ENCODE results near the gene PRND. TPM values are rescaled to one million over a fixed set of nuclear protein-coding genes. Genes with fewer than 3 reads are reported as not detected.
A peak's percentile ranks its signal among the peaks of the same experiment; 100 is the strongest.

Gene PRND
- total RNA-seq, 4 donors from 2014 or later = 1.0 to 14.9 (median 1.8) TPM; not detected in 1

GRCh38 chr20:4685923-4686221, 35.8 kb upstream of the PRND start:
- Histone ChIP-seq H3K36me3 (no peaks in the 10 kb centered on the region), H3K9me3 (no peaks in the 10 kb centered on the region), H3K4me3 (peak overlapping the region; percentile 47 to 99), H3K27me3 (no peaks in the 10 kb centered on the region), H3K27ac (peak overlapping the region; percentile 93 to 100), H3K4me1 (peaks cover 9 to 14% of the 10 kb centered on the region in 2 donors)
- intact Hi-C loops (cut with DNase I; ENCODE audit: low total_unique reads) = no loop called here
- TF ChIP-seq POLR2A (IDR thresholded peaks at IDR 0.05) (no peak), CTCF (IDR thresholded peaks at IDR 0.05) (peak in 1 of 4 experiments; percentile 3)
- no peak for DNase-seq

GRCh38 chr20:4688305-4688704, 33.4 kb upstream of the PRND start:
- H3K4me3 ChIP-seq = no peak overlapping the region

GRCh38 chr20:4689220-4689619, 32.5 kb upstream of the PRND start:
- Histone ChIP-seq H3K4me1 (peaks cover 9 to 14% of the 10 kb centered on the region in 2 donors), H3K4me3 (no peak overlapping the region), H3K27ac (peak overlapping the region; percentile 13 to 33), H3K9me3 (no peaks in the 10 kb centered on the region), H3K27me3 (no peaks in the 10 kb centered on the region), H3K36me3 (no peaks in the 10 kb centered on the region)
- DNase-seq = no peak
- TF ChIP-seq CTCF (IDR thresholded peaks at IDR 0.05) (no peak), POLR2A (IDR thresholded peaks at IDR 0.05) (no peak)
- intact Hi-C loops (cut with DNase I; ENCODE audit: low total_unique reads) = no loop called here

More at GRCh38 chr20:4688305-4688704, 33.4 kb upstream of the PRND start:
- Histone ChIP-seq H3K4me1 (peaks cover 9 to 14% of the 10 kb centered on the region in 2 donors), H3K9me3 (no peaks in the 10 kb centered on the region), H3K27me3 (no peaks in the 10 kb centered on the region), H3K36me3 (no peaks in the 10 kb centered on the region), H3K27ac (peak overlapping the region; percentile 93 to 100)
- no peak for DNase-seq
- intact Hi-C loops (cut with DNase I; ENCODE audit: low total_unique reads) = no loop called here
- TF ChIP-seq CTCF (IDR thresholded peaks at IDR 0.05) (no peak), POLR2A (IDR thresholded peaks at IDR 0.05) (no peak)

- no peak for DNase-seq
These were observed 30.0 kb upstream of the PRND start for GRCh38 chr20:4691753-4692152.

DNA sequence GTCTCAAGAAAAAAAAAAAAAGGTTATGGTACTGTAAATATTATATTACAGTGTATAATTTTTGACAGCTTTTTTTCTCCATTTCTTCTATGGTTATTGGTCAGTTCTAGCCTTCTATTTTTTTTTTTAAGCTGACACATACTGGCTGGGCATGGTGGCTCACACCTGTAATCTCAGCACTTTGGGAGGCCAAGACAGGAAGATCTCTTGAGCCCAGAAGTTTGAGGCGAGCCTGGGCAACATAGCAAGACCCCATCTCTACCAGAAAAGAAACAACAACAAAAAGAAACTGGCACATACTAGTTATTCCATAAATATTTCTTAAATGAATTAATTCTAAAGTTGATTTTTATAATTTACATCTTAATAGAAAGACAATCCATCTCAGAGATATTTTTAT, 27.6 kb upstream of the PRND start:
- no peaks in the 10 kb centered on the region for H3K36me3 ChIP-seq
- intact Hi-C loops (cut with DNase I; ENCODE audit: low total_unique reads) = no loop called here
- no peaks in the 10 kb centered on the region for H3K9me3 ChIP-seq
- H3K4me1 ChIP-seq = no peaks in the 10 kb centered on the region
- TF ChIP-seq POLR2A (IDR thresholded peaks at IDR 0.05) (no peak), CTCF (IDR thresholded peaks at IDR 0.05) (no peak)
- no peak overlapping the region for H3K27ac ChIP-seq
- no peak for DNase-seq
- H3K4me3 ChIP-seq = no peak overlapping the region
- H3K27me3 ChIP-seq = no peaks in the 10 kb centered on the region

More at GRCh38 chr20:4691753-4692152, 30.0 kb upstream of the PRND start:
- TF ChIP-seq POLR2A (IDR thresholded peaks at IDR 0.05) (no peak), CTCF (IDR thresholded peaks at IDR 0.05) (no peak)
- no peak overlapping the region for H3K27ac ChIP-seq
- no peaks in the 10 kb centered on the region for H3K27me3 ChIP-seq
- intact Hi-C loops (cut with DNase I; ENCODE audit: low total_unique reads) = no loop called here
- H3K36me3 ChIP-seq = no peaks in the 10 kb centered on the region
- no peaks in the 10 kb centered on the region for H3K9me3 ChIP-seq
- no peak overlapping the region for H3K4me3 ChIP-seq
- H3K4me1 ChIP-seq = peaks cover 0 to 8% of the 10 kb centered on the region in 2 donors
